Neural cell (in vitro differentiated cells): ENCODE results near the gene ITGAL.

Experiments
- EZH2 ChIP-seq: fragments of 200-600, 300-800 bp; shearing (Covaris generic), sonication (generic); IDR thresholded peaks from 2 replicates; pipeline ENCODE4 v1.6.1; 2014; ENCODE audit warnings: antibody characterized with exemption, low read length, borderline replicate concordance, mild to moderate bottlenecking; ENCODE audit not compliant: insufficient read depth, poor library complexity, severe bottlenecking
- MXI1 ChIP-seq: fragments of 450-650 bp; conservative IDR thresholded peaks from 2 replicates; pipeline ENCODE4 v1.6.1; 2014; ENCODE audit warnings: antibody characterized with exemption, mild to moderate bottlenecking; ENCODE audit not compliant: poor library complexity, severe bottlenecking
- TAF1 ChIP-seq: IDR thresholded peaks from 2 replicates; pipeline ENCODE4 v1.6.1; 2012; ENCODE audit warnings: low read depth
- TF ChIP-seq, protein P1 (sequence below): fragments of 450-650 bp; IDR thresholded peaks from 2 replicates; pipeline ENCODE4 v1.5.1; 2014; ENCODE audit warnings: antibody characterized with exemption, mild to moderate bottlenecking, moderate library complexity; ENCODE audit not compliant: poor library complexity, severe bottlenecking

DNA sequence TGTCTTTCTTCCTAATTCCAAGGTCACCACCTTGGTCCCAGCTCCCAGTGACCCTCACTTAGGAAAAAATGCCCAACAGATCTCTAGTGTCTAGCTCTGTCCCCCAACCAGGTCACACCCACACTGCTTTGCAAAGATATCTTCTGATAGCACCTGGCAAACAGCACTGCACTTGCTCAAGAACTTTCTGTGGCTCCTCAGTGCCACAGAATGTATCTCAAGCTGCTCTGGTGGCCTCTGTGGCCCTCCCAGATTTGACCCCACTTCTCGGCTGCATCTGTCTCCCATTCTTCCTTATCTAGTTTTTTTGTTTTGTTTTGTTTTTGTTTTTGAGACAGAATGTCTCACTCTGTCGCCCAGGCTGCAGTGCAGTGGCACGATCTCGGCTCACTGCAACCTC is 94.0 kb downstream of the ITGAL start:
- TF ChIP-seq, protein P1, sequence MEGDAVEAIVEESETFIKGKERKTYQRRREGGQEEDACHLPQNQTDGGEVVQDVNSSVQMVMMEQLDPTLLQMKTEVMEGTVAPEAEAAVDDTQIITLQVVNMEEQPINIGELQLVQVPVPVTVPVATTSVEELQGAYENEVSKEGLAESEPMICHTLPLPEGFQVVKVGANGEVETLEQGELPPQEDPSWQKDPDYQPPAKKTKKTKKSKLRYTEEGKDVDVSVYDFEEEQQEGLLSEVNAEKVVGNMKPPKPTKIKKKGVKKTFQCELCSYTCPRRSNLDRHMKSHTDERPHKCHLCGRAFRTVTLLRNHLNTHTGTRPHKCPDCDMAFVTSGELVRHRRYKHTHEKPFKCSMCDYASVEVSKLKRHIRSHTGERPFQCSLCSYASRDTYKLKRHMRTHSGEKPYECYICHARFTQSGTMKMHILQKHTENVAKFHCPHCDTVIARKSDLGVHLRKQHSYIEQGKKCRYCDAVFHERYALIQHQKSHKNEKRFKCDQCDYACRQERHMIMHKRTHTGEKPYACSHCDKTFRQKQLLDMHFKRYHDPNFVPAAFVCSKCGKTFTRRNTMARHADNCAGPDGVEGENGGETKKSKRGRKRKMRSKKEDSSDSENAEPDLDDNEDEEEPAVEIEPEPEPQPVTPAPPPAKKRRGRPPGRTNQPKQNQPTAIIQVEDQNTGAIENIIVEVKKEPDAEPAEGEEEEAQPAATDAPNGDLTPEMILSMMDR, result no peak
- TF ChIP-seq TAF1, result no peak
- TF ChIP-seq MXI1, result no peak
- no peak for TF ChIP-seq EZH2
